Breast epithelium (tissue), 4 donors: ENCODE measurements around the gene PNPLA1. TPM values are rescaled to one million over a fixed set of nuclear protein-coding genes. Genes with fewer than 3 reads are reported as not detected.

Experiments
- DNase-seq, 2 donors: peaks; one replicate each; pipeline ENCODE4 v3.0.0-alpha.2; 2019; ENCODE audit warnings: low spot score in 2 of 2
- H3K27ac ChIP-seq, 2 donors: fragments of 200-600 bp; sonication (generic) in 1 of 2; one replicate each; pipeline ENCODE4 v1.5.1; 2016 to 2019; ENCODE audit warnings: mild to moderate bottlenecking in 1 of 2
- H3K27me3 ChIP-seq, 2 donors: fragments of 200-600 bp; sonication (generic) in 1 of 2; one replicate each; pipeline versions ENCODE4 v1.5.1 to v1.6.0; 2017 to 2019; ENCODE audit warnings: control low read depth in 1 of 2, mild to moderate bottlenecking in 1 of 2
- H3K36me3 ChIP-seq: fragments of 200-600 bp; one replicate; pipeline ENCODE4 v1.5.1; 2019
- H3K4me1 ChIP-seq, 2 donors: fragments of 200-600 bp; sonication (generic); one replicate each; pipeline ENCODE4 v1.5.1; 2016 to 2019; ENCODE audit warnings: control low read depth in 1 of 2
- H3K4me3 ChIP-seq, 3 donors: fragments of 200-600 bp; sonication (generic); 1 replicate in 2 of 3; 2 replicates in 1 of 3; pipeline ENCODE4 v1.5.1; 2016 to 2019; ENCODE audit warnings: mild to moderate bottlenecking in 3 of 3, moderate library complexity in 2 of 3
- H3K9me3 ChIP-seq, 2 donors: fragments of 200-600 bp; sonication (generic) in 1 of 2; one replicate each; pipeline ENCODE4 v1.5.1; 2016 to 2019; ENCODE audit warnings: control low read depth in 1 of 2
- POLR2A ChIP-seq: fragments of 450-650 bp; IDR thresholded peaks from one replicate; pipeline ENCODE4 v1.6.1; 2016; ENCODE audit warnings: antibody characterized with exemption, mild to moderate bottlenecking, moderate library complexity
- POLR2AphosphoS5 ChIP-seq, 3 donors: sonication (generic); formaldehyde crosslinking; IDR thresholded peaks; one replicate each; pipeline ENCODE4 v1.6.1; 2017; ENCODE audit warnings: antibody characterized with exemption in 3 of 3
- intact Hi-C: fragments of 100-400 bp; cut with DNase I; formaldehyde crosslinking; loops from one replicate; pipeline ENCODE4 v1.15.1; 2023; ENCODE audit warnings: low total_unique reads
- total RNA-seq, 3 donors: library from RNA; depleted of rRNA; stranded (reverse); fragments of >200 nt; gene quantifications; one replicate each; pipeline ENCODE4 v1.1.0, GENCODE V29; 2016
- TF ChIP-seq, protein P1 (sequence below), 3 donors: fragments of 450-650 bp; IDR thresholded peaks; one replicate each; pipeline ENCODE4 v1.5.1; 2016 to 2017; ENCODE audit warnings: antibody characterized with exemption in 3 of 3, mild to moderate bottlenecking in 3 of 3, moderate library complexity in 3 of 3

The PNPLA1 gene
- total RNA-seq, 3 donors from 2014 or later: not detected

DNA sequence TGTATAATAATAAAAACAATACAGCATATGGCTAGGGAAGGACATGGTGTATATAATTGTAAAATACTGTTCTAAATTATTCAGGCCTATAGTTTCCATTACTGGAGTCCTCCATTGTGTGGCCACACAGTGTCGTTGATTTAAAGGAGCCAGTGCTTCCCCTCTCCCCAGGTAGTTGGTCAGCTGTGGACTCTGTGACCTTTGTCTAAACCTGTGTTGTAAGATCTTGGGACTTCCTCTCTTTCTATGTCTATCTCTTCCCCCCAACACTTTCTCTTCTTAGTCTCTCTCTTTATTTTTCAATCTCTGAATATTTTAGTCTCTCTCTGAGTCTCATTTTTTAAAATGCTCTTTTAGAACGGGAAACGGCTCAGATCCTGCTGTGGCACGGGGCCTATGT, 37.7 kb upstream of the PNPLA1 start:
- no peak for DNase-seq
- intact Hi-C loops: no loop called here

GRCh38 chr6:36235309-36235708, 34.6 kb upstream of the PNPLA1 start:
- intact Hi-C loops: no loop called here
- no peaks in the 10 kb centered on the region for H3K27me3 ChIP-seq
- no peak overlapping the region for H3K4me3 ChIP-seq
- TF ChIP-seq POLR2A: no peak
- no peak for TF ChIP-seq POLR2AphosphoS5 (IDR thresholded peaks at IDR 0.05)
- TF ChIP-seq, protein P1, sequence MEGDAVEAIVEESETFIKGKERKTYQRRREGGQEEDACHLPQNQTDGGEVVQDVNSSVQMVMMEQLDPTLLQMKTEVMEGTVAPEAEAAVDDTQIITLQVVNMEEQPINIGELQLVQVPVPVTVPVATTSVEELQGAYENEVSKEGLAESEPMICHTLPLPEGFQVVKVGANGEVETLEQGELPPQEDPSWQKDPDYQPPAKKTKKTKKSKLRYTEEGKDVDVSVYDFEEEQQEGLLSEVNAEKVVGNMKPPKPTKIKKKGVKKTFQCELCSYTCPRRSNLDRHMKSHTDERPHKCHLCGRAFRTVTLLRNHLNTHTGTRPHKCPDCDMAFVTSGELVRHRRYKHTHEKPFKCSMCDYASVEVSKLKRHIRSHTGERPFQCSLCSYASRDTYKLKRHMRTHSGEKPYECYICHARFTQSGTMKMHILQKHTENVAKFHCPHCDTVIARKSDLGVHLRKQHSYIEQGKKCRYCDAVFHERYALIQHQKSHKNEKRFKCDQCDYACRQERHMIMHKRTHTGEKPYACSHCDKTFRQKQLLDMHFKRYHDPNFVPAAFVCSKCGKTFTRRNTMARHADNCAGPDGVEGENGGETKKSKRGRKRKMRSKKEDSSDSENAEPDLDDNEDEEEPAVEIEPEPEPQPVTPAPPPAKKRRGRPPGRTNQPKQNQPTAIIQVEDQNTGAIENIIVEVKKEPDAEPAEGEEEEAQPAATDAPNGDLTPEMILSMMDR (IDR thresholded peaks at IDR 0.05): no peak
- no peaks in the 10 kb centered on the region for H3K9me3 ChIP-seq
- no peaks in the 10 kb centered on the region for H3K36me3 ChIP-seq
- no peak for DNase-seq
- no peak overlapping the region for H3K27ac ChIP-seq
- H3K4me1 ChIP-seq: no peaks in the 10 kb centered on the region

More for the DNA sequence above, 37.7 kb upstream of the PNPLA1 start:
- Histone ChIP-seq H3K27ac (no peak overlapping the region), H3K27me3 (no peaks in the 10 kb centered on the region), H3K36me3 (peaks cover 4% of the 10 kb centered on the region), H3K9me3 (no peaks in the 10 kb centered on the region), H3K4me1 (no peaks in the 10 kb centered on the region), H3K4me3 (no peak overlapping the region)
- TF ChIP-seq POLR2A (no peak), POLR2AphosphoS5 (IDR thresholded peaks at IDR 0.05) (no peak)
- TF ChIP-seq, protein P1 (IDR thresholded peaks at IDR 0.05): no peak

- Histone ChIP-seq H3K4me3 (no peak overlapping the region), H3K27ac (no peak overlapping the region), H3K27me3 (no peaks in the 10 kb centered on the region), H3K4me1 (no peaks in the 10 kb centered on the region), H3K36me3 (no peaks in the 10 kb centered on the region), H3K9me3 (no peaks in the 10 kb centered on the region)
- intact Hi-C loops: no loop called here
- TF ChIP-seq POLR2A (no peak), POLR2AphosphoS5 (IDR thresholded peaks at IDR 0.05) (no peak)
- TF ChIP-seq, protein P1 (IDR thresholded peaks at IDR 0.05): no peak
- DNase-seq: no peak
These were observed 34.0 kb upstream of the PNPLA1 start for GRCh38 chr6:36235862-36236261.

- Histone ChIP-seq H3K9me3 (no peaks in the 10 kb centered on the region), H3K4me3 (no peak overlapping the region), H3K4me1 (no peaks in the 10 kb centered on the region), H3K27ac (no peak overlapping the region), H3K27me3 (no peaks in the 10 kb centered on the region), H3K36me3 (no peaks in the 10 kb centered on the region)
- TF ChIP-seq, protein P1 (IDR thresholded peaks at IDR 0.05): no peak
- TF ChIP-seq POLR2A (no peak), POLR2AphosphoS5 (IDR thresholded peaks at IDR 0.05) (no peak)
- intact Hi-C loops: no loop called here
- DNase-seq: no peak
These were observed 30.1 kb upstream of the PNPLA1 start for GRCh38 chr6:36239774-36240173.

DNA sequence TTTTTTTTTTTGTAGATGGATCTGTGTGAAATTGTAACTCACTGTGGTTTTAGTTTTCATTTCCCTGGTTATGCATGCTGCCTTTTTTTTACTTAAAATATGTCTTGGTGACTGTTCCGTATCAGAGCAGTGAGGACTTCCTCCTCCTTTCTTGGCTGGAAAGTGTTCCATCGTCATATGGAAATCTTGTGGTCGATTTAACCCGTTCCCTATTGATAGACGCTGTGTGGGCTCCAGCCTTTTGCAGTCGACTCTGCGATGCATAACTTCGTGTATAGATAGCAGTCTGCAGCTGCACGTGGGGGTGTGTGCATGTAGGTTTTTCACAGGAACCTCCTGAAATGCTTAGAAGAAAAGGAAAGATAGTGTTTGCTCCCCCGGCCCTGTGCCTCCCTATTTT, 28.1 kb upstream of the PNPLA1 start:
- intact Hi-C loops: no loop called here

More for the DNA sequence above, 28.1 kb upstream of the PNPLA1 start:
- Histone ChIP-seq H3K4me3 (no peak overlapping the region), H3K36me3 (no peaks in the 10 kb centered on the region), H3K4me1 (no peaks in the 10 kb centered on the region), H3K27me3 (no peaks in the 10 kb centered on the region), H3K9me3 (no peaks in the 10 kb centered on the region), H3K27ac (no peak overlapping the region)
- TF ChIP-seq, protein P1 (IDR thresholded peaks at IDR 0.05): no peak
- TF ChIP-seq POLR2A (no peak), POLR2AphosphoS5 (IDR thresholded peaks at IDR 0.05) (no peak)
- DNase-seq: no peak
